ENCODE results near the gene PFKFB1. TPM values are rescaled to one million over a fixed set of nuclear protein-coding genes. Genes with fewer than 3 reads are reported as not detected.

The PFKFB1 gene
- total and polyA plus RNA-seq, 2 of the 13 experiments (the other 11 are each of a cell fraction or from before 2014, with no cell fraction given), result 1.5 to 2.9 TPM

- no peaks in the 10 kb centered on the region for H3K9me3 ChIP-seq (ENCODE audit: low read length)
- no TSS peak for BruUV-seq (replicated peaks)
- H3K9ac ChIP-seq (ENCODE audit: insufficient read depth, low read depth, low read length), result peak overlapping the region; percentile 39; the same call in 1 of the 2 replicates
- no peak overlapping the region for H2AFZ ChIP-seq (ENCODE audit: low read length)
- CTCF ChIA-PET (ENCODE audit: low intra/inter-chr PET ratio, low total read pairs), result no interaction called here
- no peaks in the 10 kb centered on the region for H3K79me2 ChIP-seq (ENCODE audit: insufficient read depth, low read length)
- H3K4me1 ChIP-seq (ENCODE audit: insufficient read depth, low read length), result peaks cover 41% of the 10 kb centered on the region
- DNase-seq (ENCODE audit: low spot score) (peak; percentile 73), ATAC-seq (peak; percentile 83), FAIRE-seq (peak; percentile 92)
- H3K4me2 ChIP-seq (ENCODE audit: low read depth, low read length), result peak overlapping the region; percentile 63
- H4K20me1 ChIP-seq (ENCODE audit: insufficient read depth, low read length), result no peaks in the 10 kb centered on the region
- peak overlapping the region; percentile 62 for H3K27ac ChIP-seq (ENCODE audit: extremely low read length, insufficient read depth, low read length)
- intact Hi-C loops (cut with micrococcal nuclease; ENCODE audit: unreplicated experiment) (no loop called here), in situ Hi-C loops (cut with HindIII; ENCODE audit: extremely low pct_ligation_motif_present, low pct_unique_long_range_greater_than_20kb) (no loop called here)
- peaks cover 0 to 3% of the 10 kb centered on the region in 2 experiments; a peak in 3 of 5 replicates for H3K36me3 ChIP-seq (replicated peaks in 1 of 2; ENCODE audit: control insufficient read depth in 1 of 2, insufficient read depth in 2 of 2, low read length in 2 of 2)
- no peak overlapping the region for H3K4me3 ChIP-seq (replicated peaks in 1 of 3; ENCODE audit: insufficient read depth in 1 of 3, low read depth in 2 of 3, low read length in 3 of 3)
- 3% methylated on average over 4 of the region's 6 CpGs for WGBS (ENCODE audit: low lambda C conversion rate)
- POLR2A ChIA-PET, result interaction anchor here (1.2 to 4.3 kb wide), 6 partner anchors 8 to 368 kb away, joined by 3 to 21 read pairs (median 6); partner anchors contain the start of genes APEX2 and PFKFB1
- H3K27me3 ChIP-seq (ENCODE audit: control insufficient read depth in 1 of 2, insufficient read depth in 2 of 2, low read length in 2 of 2), result no peaks in the 10 kb centered on the region
- TF ChIP-seq, protein P1, sequence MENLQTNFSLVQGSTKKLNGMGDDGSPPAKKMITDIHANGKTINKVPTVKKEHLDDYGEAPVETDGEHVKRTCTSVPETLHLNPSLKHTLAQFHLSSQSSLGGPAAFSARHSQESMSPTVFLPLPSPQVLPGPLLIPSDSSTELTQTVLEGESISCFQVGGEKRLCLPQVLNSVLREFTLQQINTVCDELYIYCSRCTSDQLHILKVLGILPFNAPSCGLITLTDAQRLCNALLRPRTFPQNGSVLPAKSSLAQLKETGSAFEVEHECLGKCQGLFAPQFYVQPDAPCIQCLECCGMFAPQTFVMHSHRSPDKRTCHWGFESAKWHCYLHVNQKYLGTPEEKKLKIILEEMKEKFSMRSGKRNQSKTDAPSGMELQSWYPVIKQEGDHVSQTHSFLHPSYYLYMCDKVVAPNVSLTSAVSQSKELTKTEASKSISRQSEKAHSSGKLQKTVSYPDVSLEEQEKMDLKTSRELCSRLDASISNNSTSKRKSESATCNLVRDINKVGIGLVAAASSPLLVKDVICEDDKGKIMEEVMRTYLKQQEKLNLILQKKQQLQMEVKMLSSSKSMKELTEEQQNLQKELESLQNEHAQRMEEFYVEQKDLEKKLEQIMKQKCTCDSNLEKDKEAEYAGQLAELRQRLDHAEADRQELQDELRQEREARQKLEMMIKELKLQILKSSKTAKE (CRISPR knock-in tag; IDR thresholded peaks at IDR 0.05; ENCODE audit: borderline replicate concordance), result no peak
- no peak for TF ChIP-seq GABPA (IDR thresholded peaks at IDR 0.05; ENCODE audit: low read depth, low read length)
- TF ChIP-seq GABPA (CRISPR knock-in tag; IDR thresholded peaks at IDR 0.05; ENCODE audit: low read depth), result peak; percentile 28; the same call in 1 of the 2 replicates
- no peak for TF ChIP-seq ZNF34 (CRISPR knock-in tag; IDR thresholded peaks at IDR 0.05; ENCODE audit: borderline replicate concordance)
- TF ChIP-seq SKI (IDR thresholded peaks at IDR 0.05; ENCODE audit: partially characterized antibody), result peak; percentile 20
- no peak for TF ChIP-seq IRF9 (CRISPR knock-in tag; IDR thresholded peaks at IDR 0.05; ENCODE audit: borderline replicate concordance)
- TF ChIP-seq HDAC1 (CRISPR knock-in tag; IDR thresholded peaks at IDR 0.05), result no peak
- TF ChIP-seq PHF21A (CRISPR knock-in tag; IDR thresholded peaks at IDR 0.05), result no peak
- TF ChIP-seq, protein P2, sequence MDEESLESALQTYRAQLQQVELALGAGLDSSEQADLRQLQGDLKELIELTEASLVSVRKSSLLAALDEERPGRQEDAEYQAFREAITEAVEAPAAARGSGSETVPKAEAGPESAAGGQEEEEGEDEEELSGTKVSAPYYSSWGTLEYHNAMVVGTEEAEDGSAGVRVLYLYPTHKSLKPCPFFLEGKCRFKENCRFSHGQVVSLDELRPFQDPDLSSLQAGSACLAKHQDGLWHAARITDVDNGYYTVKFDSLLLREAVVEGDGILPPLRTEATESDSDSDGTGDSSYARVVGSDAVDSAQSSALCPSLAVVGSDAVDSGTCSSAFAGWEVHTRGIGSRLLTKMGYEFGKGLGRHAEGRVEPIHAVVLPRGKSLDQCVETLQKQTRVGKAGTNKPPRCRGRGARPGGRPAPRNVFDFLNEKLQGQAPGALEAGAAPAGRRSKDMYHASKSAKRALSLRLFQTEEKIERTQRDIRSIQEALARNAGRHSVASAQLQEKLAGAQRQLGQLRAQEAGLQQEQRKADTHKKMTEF (CRISPR knock-in tag; IDR thresholded peaks at IDR 0.05), result no peak; the same call in 1 of the 2 replicates
- TF ChIP-seq SCMH1 (CRISPR knock-in tag; IDR thresholded peaks at IDR 0.05; ENCODE audit: borderline replicate concordance), result no peak
- TF ChIP-seq MAZ (IDR thresholded peaks at IDR 0.05; ENCODE audit: borderline replicate concordance, low read depth, low read length), result peak; percentile 65; the same call in 1 of the 2 replicates
- TF ChIP-seq MAZ (CRISPR knock-in tag; IDR thresholded peaks at IDR 0.05; ENCODE audit: low read depth), result no peak
- no peak for TF ChIP-seq ZXDC (CRISPR knock-in tag; IDR thresholded peaks at IDR 0.05)
- peak; percentile 30; the same call in 1 of the 2 replicates for TF ChIP-seq FOXA3 (CRISPR knock-in tag; IDR thresholded peaks at IDR 0.05)
- no peak for TF ChIP-seq NCOA2 (CRISPR knock-in tag; IDR thresholded peaks at IDR 0.05)
- no peak for TF ChIP-seq ZNF564 (CRISPR knock-in tag; IDR thresholded peaks at IDR 0.05)
- TF ChIP-seq ZSCAN31 (CRISPR knock-in tag; IDR thresholded peaks at IDR 0.05; ENCODE audit: low read depth), result no peak
- peak; percentile 15; the same call in 1 of the 2 replicates for TF ChIP-seq GATAD2A (CRISPR knock-in tag; IDR thresholded peaks at IDR 0.05)
- no peak for TF ChIP-seq NCOA5 (CRISPR knock-in tag; IDR thresholded peaks at IDR 0.05)
- peak; percentile 35; the same call in 1 of the 2 replicates for TF ChIP-seq HNF4A (CRISPR knock-in tag; IDR thresholded peaks at IDR 0.05)
These were observed 13.7 kb upstream of the PFKFB1 start for GRCh38 chrX:55007656-55008055.

Data from HepG2 (cell line).